GM21619 (cell line): ENCODE measurements around the gene RNF111.
"Not testable (repeated sequence)": the region's sequence is repeated elsewhere in the genome, so short reads cannot be mapped to it uniquely, and the experiment has no call there.

ENCODE experiments used
- ATAC-seq: cut with Tn5 transposase; IDR thresholded peaks from one replicate; pipeline ENCODE4 v1.9.1; 2021; ENCODE audit not compliant: unreplicated experiment

The RNF111 gene

DNA sequence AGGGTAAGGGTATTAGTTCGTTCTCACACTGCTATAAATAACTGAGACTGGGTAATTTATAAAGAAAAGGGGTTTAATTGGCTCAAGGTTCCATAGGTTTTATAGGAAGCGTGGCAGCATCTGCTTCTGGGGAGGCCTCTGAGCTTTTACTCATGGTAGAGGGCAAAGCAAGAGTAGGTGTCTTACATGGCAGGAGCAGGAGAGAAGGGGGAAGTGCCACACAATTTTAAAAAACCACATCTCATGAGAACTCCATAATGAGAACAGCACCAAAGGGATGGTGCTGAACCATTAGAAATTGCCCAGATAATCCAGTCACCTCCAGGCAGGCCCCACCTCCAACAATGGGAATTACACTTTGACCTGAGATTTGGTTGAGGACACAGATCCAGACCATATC is 12.2 kb downstream of the RNF111 start:
- no peak for ATAC-seq

- ATAC-seq, result not testable (repeated sequence)
Observed at GRCh38 chr15:59000251-59000650, 12.8 kb downstream of the RNF111 start.

DNA sequence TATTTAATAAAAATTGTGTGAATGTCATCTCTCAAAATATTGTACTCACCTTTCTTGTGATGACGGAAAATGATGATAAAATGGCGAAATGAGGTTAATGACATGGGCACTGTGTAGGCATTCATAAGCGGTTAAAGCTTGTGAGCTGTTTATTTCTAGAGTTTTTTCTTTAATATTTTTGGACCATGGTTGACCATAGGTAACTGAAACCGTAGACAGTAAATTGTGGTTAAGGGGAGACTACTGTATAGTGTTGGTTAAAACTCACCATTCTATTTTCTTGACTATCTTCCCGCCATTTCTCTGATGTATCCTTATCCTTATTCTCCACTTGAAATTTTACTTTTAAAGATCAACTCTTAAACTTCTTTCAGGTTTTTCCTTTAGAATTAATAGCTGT is 14.5 kb downstream of the RNF111 start:
- ATAC-seq, result no peak

- ATAC-seq, result no peak
Observed at GRCh38 chr15:59002418-59002859, 15.0 kb downstream of the RNF111 start.

GRCh38 chr15:59005579-59005978 is 18.1 kb downstream of the RNF111 start:
- ATAC-seq, result no peak

DNA sequence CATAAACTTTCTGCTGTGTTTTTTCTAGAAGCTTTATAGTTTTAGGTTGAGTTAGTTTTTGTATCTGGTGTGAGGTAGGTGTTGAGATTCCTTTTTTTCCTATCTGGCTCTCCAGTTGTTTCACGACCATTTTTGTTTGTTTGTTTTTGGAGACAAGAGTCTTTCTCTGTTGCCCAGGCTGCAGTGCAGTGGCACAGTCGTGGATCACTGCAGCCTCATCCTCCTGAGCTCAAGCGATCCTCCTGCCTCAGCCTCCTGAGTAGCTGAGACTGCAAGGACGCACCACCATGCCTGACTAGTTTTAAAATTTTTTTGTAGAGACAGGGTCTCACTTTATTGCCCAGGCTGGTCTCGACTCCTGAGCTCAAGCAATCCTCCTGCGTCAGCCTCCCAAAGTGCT is 20.6 kb downstream of the RNF111 start:
- no peak for ATAC-seq

DNA sequence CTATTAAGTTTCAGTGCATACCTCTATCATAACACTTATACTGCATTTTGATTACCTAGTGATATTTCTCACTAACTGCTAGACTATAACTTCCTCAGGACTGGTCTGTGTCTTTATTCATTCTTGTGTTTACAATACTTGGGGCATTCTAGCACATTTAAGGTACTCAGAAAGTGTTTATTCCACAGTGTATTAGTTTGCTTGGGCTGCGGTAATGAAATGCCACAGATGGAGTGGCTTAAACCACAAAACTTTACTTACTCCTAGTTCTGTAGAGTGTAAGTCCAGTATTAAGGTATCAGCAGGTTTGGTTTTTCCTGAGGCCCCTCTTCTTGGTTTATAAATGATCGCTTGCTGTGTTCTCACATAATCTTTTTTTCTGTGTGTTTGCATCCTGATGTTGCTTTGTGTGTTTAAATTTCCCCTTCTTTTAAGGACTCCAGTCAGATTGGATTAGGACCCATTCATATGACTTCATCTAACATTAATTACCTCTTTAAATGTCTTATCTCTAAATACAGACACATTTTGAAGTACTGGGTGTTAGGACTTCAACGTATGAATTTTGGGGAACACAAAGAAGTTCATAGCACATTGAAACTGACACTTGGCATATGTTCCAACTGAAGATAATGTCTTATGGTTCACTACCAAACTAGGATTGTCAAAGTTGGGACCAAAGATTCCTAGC is 23.9 kb downstream of the RNF111 start:
- ATAC-seq, result no peak

DNA sequence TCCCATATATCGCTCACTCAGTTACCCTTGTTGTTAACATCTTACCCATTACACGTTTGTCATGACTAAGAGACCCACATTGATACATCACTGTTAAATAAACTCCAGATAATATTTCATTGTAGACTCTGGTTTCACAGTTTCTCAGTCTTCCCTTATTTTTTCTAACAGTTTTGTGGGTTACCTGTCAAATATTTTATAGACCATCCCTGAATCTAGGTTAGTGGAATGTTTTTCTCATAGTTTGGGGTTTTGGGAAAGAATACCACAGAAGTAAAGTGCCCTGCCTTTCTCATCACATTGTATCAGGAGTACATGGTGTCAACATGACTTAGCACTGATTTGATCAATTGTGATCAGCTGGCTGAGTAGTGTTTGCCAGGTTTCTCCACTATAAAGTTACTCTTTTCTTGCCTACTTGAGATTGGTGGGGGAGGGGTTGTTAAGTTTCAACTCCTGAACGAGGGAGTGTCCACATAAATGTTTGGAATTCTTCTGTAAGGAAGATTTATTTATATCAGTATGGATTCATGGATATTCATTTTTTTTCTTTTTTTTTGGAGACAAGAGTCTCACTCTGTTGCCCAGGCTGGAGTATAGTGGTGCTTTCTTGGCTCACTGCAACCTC is 25.9 kb downstream of the RNF111 start:
- no peak for ATAC-seq

DNA sequence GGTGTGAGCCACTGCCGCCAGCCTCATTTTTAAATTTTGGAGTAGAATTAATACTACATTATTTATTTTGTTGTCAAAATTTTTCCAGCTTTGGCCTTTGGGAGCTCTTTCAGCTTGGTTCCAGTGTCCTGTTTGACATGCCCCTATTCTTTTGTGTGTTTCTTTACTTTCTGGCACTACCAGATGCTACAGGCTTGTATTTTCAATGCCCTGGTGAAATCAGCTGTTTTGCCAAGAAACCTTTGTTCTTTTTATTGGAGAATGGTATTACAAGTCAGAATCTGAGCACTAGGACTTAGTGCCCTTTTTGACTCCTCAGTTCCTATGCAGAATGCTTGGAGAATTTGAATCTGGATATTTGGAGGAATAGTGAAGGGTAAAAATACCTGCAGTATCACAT is 26.6 kb downstream of the RNF111 start:
- no peak for ATAC-seq

DNA sequence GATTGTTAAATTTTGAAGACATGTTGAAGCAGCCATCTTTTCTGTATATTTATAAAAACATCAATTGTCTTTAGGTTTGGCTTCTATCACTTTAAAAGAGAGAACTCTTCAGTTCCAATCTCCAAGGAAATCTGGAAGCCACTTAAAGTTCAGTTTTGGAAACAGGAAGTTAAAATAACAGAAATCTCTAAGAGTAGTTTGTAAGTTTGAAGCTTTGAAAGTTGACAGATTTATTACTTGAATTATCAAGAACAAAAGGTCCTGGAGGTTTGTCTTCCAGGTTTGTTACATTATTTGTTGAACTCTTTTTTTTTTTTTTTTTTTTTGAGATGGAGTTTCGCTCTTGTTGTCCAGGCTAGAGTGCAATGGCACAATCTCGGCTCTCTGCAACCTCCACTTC is 30.0 kb downstream of the RNF111 start:
- ATAC-seq, result no peak

GRCh38 chr15:59018833-59019232 is 31.4 kb downstream of the RNF111 start:
- no peak for ATAC-seq

- ATAC-seq, result no peak
Observed at GRCh38 chr15:59020322-59020721, 32.9 kb downstream of the RNF111 start.

- ATAC-seq, result no peak
Observed at GRCh38 chr15:59022188-59022587, 34.7 kb downstream of the RNF111 start.

- no peak for ATAC-seq
Observed at GRCh38 chr15:59026207-59026606, 38.7 kb downstream of the RNF111 start.

DNA sequence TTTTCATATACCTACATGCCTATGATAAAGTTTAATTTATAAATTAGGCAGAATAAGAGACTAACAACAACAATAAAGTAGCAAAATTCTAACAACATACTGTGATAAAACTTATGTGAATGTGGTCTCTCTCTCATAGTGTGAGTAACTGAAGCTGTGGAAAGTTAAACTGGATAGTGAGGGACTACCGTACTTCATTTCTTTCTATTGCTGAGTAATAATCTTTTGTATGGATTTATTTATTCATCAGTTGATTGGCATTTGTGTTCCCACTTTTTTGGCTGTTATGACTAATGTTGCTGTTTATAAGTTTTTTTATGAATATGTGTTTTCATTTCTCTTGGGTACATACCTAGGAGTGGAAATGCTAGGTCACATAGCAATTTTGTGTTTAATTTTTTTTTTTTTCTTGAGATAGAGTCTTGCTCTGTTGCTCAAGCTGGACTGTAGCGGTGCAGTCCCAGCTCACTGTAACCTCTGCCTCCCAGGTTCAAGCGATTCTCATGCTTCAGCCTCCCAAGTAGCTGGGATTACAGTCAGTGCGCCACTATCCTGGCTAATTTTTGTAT is 41.0 kb downstream of the RNF111 start:
- no peak for ATAC-seq

DNA sequence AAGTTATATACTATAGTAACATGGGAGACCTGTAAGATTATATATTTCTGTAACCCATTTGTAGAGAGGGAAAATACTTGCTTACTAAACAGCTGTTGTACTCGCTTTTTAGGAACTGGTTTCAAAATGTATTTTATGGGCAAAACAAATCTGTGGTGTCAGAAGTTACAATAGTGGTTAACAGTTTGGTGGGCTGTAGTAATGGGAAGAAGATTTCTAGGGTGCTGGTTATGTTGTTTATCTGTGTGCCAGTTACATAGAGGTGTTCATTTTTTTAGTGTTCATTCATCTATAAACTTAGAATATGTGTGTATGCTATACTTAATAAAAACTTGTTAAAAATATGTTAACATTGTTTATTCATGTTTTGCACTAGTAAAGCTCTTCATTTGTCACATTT is 42.1 kb downstream of the RNF111 start:
- no peak for ATAC-seq

DNA sequence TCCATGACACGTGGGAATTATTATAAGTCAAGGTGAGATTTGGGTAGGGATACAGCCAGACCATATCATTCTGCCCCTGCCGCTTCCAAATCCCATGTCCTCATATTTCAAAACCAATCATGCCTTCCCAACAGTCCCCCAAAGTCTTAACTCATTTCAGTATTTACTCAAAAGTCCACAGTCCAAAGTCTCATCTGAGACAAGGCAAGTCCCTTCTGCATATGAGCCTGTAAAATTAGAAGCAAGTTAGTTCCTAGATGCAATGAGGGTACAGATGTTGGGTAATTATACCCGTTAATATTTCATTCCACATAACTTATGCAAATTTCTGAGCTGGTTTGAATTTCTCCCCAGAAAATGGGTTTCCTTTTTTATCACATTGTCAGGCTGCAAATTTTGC is 47.7 kb downstream of the RNF111 start:
- no peak for ATAC-seq

DNA sequence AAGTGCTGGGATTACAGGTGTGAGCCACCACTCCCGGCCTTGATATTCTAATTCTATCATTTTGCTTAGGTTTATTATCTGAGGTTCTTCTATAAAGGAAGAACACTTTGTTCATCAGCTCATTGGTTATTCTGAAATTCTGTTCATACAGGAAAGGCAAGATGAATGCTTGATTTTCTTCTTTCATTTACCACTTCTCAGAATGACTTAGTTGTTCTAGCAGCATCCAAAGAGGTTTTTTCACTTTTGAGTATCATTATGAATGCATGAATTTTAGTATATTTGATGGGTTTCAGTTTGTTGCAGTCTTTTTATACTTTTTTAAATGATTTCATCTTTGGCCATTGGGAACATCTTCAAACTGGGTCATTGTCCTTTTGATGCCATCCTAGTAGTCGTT is 51.8 kb downstream of the RNF111 start:
- ATAC-seq, result no peak

- ATAC-seq, result no peak
Observed at GRCh38 chr15:59042041-59042440, 54.6 kb downstream of the RNF111 start.

GRCh38 chr15:59048897-59049296 is 61.4 kb downstream of the RNF111 start:
- ATAC-seq, result no peak

- no peak for ATAC-seq
Observed at GRCh38 chr15:59051873-59052861, 64.7 kb downstream of the RNF111 start.
